HG03571 (cell line): ENCODE measurements around the gene ACTL8.

Experiments used
- ATAC-seq: cut with Tn5 transposase; IDR thresholded peaks from one replicate; pipeline ENCODE4 v1.9.1; 2021; ENCODE audit not compliant: unreplicated experiment

Gene ACTL8

DNA sequence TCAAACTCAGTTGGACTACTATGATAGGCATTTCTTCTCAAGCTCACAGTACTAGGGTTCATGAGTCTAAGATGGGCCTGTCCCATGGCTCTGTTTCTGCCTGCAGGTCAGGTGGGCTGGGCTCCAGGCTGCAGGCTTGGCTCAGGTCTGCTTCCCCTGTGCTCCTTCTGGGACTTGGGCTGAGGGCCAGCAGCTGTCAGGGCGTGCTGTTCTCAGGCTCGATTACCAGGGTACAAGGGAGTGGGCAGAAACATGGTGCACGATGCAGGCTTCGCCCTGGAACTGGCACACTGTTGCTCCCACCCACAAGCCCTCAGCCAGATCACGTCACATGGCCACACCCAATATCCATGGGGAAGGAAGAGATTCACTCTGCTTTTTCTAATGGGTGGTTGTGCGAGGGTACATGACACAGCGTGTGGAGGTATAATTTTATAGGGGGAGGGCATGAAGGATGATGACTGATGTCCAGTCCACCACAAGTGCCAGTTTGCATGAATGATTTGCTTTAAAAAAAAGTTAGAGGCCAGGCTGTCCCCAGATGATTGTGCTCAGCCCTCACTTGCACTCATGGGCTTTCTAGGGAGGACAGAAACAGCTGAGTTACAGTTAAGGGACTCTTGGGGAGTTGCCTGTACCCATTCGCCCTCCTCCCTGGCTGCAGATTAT lies 118.0 kb downstream of the ACTL8 start:
- no peak for ATAC-seq

DNA sequence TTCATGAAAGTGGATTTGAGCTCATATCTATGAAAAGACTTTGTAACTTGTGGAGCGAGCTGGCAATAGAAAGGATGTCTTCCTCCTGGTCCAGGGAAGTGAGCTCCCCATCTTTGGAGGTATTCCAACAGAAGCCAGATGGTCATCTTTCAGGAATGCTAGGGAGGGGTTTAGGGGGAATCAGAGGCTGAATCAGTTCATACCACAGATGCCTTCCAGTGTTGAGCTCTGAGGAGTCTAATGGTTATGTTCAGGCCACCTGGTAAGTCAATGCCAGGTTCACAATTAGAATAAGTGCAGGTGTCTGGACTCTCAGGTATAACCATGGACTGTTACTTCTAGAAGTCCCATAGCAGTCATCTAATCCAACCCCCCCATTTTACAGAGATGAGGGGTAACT lies 119.1 kb downstream of the ACTL8 start:
- no peak for ATAC-seq

DNA sequence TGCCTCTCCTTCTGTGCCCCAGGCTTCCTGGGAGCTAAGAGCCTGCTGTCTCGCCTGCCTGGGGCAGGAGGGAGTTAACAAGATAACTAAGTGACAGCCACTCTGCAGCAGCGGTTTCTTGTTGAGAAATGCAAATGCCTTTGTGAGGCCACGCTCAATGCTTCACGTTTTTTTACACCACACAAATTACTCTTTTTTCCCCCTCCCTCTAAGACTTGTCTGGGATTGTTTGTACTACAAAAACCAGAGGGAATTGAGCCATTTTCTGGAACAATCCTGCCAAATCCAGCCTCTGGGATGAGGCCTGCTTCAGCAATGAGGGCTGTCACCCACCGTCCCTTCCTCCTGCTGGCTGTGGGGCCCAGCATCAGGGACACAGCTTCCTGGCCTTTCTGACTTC lies 119.6 kb downstream of the ACTL8 start:
- no peak for ATAC-seq

GRCh38 chr1:17875171-17875881 lies 120.2 kb downstream of the ACTL8 start:
- no peak for ATAC-seq

DNA sequence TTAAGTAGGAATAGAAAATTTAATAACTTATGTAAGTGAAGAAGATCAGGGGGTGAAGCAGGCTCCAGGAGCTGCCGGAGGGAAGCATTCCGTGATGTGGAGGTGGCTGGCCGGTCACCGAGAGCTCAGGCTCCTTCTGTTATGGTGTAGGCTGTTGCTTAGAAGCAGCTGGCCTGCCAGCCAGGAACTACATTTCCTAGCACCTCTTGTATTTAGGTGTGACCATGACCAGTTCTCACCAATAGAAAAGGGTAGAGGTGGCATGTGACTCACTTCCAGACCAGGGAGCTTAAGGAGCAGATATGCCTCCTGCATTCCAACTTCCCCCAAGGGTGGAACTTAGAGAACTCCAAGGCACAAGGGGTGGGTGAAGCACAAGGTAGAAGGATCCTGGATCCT lies 120.7 kb downstream of the ACTL8 start:
- no peak for ATAC-seq
